ENCODE results near the gene HOXA5.

HOXA5 gene

DNA sequence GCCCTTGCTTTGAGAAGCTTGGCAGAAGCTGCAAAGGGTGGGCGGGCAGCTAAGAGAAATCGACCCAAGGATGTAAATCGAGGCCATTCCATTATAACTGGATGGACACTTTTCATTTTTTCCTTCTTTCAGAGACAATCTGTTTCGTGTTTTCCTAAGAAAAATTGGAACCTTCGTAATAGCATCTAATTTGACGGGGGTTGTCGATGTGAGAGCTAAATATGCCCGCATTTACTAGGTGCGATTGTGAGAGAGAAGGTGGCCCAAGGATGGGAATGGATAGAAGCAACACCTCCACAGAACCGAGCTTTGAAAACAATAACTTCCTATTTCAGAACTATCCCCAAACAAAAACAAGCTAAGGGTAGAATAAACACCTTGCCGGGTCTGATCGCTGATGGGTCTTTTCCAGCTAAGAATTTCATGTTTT lies 12.1 kb downstream of the HOXA5 start:
- no peak for DNase-seq

DNA sequence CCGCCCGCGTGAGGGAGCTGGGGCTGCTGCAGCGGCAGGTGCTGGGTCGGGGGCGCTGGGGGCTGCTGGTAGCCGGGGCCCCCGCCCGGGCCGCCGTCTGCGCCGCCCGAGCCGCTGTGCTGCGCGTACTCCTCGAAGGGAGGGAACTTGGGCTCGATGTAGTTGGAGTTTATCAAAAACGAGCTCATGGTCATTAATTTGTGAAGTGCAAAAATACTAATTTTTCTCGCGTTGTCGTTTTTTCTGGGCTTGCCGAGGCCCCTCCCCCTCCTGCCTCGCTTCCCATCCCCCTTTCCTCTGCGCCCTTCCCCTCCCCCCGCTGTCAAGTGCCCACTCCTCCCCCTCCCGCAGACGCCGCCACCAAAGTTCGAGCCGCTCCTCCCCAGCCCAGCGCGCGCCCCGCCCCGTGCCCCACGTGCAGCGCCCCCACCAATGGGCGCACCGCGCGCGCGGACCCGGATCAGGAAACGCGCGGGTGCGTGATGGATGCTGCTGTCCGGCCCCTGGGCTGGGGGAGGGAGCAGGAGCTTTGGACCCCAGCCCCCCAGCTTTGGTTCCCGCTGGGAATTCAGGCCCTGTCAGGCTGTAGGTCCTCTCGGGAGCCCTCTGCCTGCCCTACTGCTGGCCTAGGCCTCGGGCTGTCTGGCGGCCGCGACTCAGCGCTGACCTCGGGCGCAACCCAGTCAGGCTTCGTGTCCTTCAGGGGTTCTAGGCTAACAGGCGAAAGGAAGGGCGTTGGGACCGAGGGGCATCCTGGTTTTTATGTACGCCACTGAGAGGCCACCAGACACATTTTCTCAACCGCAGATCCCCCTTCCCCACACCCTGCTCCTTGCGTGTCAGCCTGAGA lies 12.7 kb downstream of the HOXA5 start, which contains the start of gene HOXA4:
HOXA4 (minus strand) TSS at position 218 of the 850 bp plus-strand sequence; CDS start at position 194, 24 bp downstream.
- peak; percentile 73 to 82 for DNase-seq

DNA sequence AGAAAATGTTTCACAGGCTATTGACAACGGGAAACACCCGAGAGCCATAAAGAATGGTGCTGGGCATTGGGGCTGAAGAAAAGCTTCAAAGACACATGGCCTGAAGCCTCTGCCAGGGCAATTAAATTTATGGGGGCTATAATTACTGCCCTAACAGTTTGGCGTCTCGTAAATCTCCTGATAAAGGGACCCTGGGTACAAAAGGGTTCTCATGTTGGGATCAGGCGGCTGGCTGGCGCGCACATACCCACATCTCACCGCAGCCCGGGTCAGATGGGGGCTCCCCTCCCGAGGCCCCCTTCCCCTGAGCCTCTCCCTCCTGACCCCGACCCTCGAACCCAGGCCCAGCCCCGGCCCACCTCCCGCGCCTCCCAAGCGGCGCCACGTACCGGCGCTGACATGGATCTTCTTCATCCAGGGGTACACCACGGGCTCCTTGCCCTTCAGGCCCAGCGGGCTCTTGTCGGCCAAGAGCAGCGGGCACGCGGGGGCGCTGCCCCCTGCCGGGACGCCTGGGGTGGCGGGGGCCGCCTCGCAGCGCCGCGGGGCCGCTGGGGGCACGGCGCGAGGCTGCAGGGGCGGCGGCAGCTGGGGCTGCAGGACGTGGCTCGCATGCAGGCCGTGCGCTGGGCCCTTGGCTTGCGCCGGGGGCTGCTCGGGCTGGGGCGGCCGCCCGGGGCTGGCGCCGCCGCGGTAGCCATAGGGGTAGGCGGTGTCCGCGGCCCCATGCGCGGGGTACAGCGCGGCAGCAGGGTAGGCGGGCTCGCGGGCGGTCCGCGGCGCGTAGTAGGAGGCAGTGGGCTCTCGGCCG lies 13.5 kb downstream of the HOXA5 start:
- no peak for DNase-seq

DNA sequence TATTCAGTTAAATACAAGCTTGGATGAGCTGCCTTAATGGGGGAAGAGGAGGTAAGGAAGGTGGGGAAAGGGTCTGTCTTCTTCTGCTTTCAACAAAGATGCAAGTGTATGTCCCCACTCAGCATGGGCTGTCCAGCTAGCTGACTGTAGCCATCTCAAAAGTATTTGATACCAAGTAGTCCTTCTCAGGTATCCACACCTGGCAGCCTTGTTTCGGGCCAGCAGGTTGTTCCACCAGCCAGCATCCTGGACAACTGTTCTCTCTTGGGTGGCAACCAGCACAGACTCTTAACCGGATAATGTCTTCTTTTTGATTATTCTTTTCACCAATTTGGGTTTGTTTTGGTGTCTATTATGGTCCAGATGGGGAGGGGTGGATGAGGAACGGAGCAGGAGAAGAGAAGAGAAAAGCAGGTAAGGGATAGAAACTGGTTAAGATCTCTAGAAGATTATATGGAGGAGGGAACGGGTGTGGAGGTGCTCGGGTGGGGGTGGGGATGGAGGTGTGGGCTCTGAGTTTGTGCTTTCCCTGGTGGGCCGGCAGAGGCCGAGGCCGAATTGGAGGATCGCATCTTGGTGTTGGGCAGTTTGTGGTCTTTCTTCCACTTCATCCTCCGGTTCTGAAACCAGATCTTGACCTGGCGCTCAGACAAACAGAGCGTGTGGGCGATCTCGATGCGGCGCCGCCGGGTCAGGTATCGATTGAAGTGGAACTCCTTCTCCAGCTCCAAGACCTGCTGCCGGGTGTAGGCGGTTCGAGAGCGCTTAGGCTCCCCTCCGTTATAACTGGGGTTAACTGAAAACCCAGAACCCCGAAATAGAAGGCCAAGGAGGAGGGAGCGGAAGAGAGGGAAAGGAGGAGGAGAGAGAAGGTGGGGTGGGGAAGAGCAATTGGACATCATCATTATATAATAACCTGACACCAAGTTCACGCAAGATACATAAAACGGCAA lies 14.4 kb downstream of the HOXA5 start:
- DNase-seq = no peak

GRCh38 chr7:27128034-27128433 lies 15.4 kb downstream of the HOXA5 start:
- no peak for DNase-seq

GRCh38 chr7:27126596-27127327 lies 16.7 kb downstream of the HOXA5 start:
- no peak for DNase-seq

- DNase-seq = no peak
These were observed 17.5 kb downstream of the HOXA5 start for GRCh38 chr7:27125986-27126394.

GRCh38 chr7:27124902-27125689 lies 18.4 kb downstream of the HOXA5 start:
- no peak for DNase-seq

- no peak for DNase-seq
These were observed 19.2 kb downstream of the HOXA5 start for GRCh38 chr7:27124096-27124901.

- DNase-seq = no peak
These were observed 19.9 kb downstream of the HOXA5 start for GRCh38 chr7:27123477-27124053.

GRCh38 chr7:27123007-27123476 lies 20.4 kb downstream of the HOXA5 start:
- no peak for DNase-seq

DNA sequence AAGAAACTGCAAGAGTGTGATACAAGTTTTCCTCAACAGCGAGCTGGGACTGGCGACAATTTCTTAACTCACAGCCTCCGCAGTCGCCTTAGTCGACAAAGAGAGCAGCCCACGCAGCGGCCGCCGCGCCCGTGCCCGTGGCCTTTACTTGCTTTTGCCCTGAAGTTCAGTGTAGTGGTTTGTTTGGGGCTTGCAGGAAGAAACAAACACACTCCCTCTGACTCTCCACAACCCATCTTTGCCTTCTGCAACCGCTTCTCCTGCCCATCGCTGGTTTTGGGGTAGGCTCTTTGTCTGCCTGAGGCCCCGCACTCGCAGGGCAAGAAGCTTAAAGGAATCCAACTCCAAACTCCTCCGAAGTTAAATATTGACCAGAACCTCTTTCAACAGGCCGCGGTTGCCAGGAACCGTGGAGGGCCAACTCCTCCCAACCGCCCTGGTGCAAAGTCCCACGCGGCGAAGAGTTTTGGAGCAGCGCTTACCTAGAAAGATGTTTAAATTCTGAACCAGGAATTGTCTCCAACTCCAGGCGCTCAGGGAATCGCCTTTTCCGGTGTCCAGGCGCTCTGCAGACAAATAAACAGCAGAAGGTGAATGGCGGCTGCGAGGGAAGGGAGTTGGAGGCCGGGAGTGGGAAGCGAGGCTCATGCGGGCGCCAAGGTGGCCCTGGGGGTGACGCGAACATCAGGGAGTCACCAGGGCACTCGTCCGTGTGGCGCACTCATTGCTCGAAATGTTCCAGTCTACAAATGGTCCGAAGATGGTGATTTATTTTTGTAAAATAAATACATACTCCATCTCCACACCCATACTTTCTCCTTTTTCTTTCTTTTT lies 21.2 kb downstream of the HOXA5 start:
- no peak for DNase-seq

DNA sequence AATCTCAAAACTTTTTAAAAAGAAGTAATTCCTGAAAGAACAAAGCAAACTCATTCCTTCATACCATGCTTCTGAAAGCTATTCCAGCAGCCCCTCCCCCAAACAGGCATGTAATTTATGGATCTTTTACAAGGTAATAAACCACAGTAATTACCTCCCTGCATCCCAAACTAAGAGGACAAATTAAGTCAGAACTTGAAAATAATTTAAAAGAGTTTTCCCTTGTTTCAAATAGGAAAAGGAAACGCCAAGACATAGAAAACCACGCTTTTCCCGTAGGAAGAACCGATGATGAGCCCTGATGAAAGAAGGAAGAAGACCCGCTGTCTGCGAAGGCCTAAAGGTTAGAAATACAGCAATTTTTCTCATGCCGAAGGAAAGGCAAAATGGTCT lies 21.8 kb downstream of the HOXA5 start:
- no peak for DNase-seq

GRCh38 chr7:27119412-27119911 lies 24.0 kb downstream of the HOXA5 start:
- DNase-seq = no peak

DNA sequence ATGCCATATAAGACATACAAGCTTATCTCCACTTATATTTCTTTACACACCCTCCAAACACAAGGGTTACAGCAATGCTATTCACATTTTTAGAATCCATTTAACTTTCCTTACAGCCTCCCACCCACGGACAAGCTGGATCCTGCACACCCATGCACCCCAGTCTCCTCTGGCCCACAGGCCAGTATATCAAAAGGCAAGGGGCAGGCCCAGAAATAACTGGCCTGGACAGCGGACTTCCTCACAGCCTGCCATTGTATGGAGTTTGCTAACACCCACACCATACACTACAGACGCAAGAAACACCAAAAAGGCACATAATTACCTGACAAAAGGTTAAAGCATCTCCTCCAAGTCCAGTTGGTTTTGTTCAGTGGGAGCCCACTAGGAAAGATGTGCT lies 24.9 kb downstream of the HOXA5 start:
- DNase-seq = no peak

DNA sequence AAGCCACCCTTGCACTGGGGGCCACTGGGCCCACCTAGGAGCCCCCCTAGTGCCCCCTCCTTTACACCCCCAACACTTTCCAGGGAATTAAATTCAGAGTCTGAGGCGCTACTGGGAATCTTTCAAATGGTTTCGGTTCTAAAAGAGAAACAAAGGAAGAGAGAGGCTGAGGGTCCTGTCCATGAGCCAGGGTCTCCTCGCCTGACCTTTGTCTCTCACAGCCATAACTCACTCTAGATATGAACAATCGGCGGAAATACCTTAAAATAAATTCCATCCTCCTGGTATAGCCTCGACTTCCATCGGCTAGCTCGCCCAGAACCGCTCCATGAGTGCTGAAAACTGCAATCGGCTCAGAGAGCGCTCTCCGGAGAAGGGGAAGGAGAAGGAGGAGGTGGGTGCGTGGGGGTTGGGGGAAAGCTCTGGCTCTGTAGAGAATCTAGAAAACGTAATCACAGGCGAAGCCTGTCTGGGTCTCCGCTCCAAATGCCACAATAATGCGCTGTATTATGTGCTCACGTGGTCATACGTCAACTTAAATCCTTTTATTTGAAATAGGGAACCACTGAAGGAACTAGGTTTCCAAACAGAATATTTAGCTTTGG lies 25.5 kb downstream of the HOXA5 start:
- DNase-seq = no peak

- DNase-seq = no peak
These were observed 26.3 kb downstream of the HOXA5 start for GRCh38 chr7:27116962-27117886.
